SU-DHL-6 (cell line): ENCODE results near the gene HSD3B7.

Experiments used
- CTCF ChIP-seq: fragments of 200-600 bp; sonication (generic); IDR thresholded peaks from one replicate; pipeline ENCODE4 v1.5.1; 2017; ENCODE audit warnings: antibody characterized with exemption, mild to moderate bottlenecking, low read length, moderate library complexity; ENCODE audit not compliant: insufficient read depth, poor library complexity, severe bottlenecking
- EZH2phosphoT487 ChIP-seq: fragments of 200-600 bp; sonication (generic), shearing (Covaris generic); conservative IDR thresholded peaks from 2 replicates; pipeline ENCODE4 v1.6.1; 2018; ENCODE audit warnings: mild to moderate bottlenecking, antibody characterized with exemption, low read length, moderate library complexity, mixed read lengths

GRCh38 chr16:31001507-31002249 lies 16.7 kb downstream of the HSD3B7 start:
- TF ChIP-seq CTCF (no peak), EZH2phosphoT487 (no peak)
